GM19238 (cell line): ENCODE results near the gene ATXN7L1.
A peak's percentile ranks its signal among the peaks of the same experiment; 100 is the strongest.

Experiments
- DNase-seq: peaks from one replicate; pipeline ENCODE4 v3.0.0; 2011; ENCODE audit warnings: low spot score; ENCODE audit not compliant: insufficient read length

ATXN7L1 gene, protein sequence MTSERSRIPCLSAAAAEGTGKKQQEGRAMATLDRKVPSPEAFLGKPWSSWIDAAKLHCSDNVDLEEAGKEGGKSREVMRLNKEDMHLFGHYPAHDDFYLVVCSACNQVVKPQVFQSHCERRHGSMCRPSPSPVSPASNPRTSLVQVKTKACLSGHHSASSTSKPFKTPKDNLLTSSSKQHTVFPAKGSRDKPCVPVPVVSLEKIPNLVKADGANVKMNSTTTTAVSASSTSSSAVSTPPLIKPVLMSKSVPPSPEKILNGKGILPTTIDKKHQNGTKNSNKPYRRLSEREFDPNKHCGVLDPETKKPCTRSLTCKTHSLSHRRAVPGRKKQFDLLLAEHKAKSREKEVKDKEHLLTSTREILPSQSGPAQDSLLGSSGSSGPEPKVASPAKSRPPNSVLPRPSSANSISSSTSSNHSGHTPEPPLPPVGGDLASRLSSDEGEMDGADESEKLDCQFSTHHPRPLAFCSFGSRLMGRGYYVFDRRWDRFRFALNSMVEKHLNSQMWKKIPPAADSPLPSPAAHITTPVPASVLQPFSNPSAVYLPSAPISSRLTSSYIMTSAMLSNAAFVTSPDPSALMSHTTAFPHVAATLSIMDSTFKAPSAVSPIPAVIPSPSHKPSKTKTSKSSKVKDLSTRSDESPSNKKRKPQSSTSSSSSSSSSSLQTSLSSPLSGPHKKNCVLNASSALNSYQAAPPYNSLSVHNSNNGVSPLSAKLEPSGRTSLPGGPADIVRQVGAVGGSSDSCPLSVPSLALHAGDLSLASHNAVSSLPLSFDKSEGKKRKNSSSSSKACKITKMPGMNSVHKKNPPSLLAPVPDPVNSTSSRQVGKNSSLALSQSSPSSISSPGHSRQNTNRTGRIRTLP

DNA sequence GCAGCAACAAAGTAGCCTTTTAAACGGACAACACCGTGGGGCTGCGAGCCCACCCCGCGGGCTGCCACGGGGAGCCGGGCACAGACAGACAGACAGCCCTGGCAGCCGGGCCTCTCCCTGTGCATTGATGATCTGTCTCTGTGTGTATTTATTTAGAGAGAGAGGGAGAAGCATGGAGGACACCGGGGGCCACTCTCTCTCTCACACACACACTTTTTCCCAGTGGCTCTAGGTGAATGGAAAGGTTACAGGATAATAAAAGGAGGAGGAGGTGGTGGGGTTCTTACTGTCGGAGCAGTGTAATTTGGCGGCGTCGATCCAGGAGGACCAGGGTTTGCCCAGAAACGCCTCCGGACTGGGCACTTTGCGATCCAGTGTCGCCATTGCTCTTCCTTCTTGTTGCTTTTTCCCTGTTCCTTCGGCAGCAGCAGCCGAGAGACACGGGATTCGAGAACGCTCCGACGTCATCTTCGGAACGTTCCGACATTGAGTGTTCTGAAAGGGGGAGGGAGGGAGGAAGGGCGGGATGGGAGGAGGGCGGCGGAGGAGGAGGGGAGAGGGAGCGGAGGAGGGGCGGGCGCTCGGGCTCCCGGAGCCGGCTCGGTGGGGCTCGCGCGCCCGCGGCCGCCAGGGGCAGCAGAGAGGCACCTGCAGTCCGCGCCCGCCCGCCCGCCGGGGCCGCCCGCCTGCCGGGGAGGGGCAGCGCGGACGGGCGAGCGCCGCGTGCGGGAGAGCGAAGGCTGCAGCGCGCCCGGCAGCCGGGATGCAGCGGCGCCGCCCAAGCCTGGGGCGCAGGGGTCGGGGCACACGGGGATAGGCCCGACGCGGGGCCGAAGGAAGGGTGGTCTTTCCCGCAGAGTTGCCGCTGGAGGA is at the start of gene ATXN7L1:
TSS of gene ATXN7L1 (minus strand) at position 509 of the 873 bp plus-strand sequence. CDS start at position 468, 41 bp downstream.
- peak; percentile 72 for DNase-seq

DNA sequence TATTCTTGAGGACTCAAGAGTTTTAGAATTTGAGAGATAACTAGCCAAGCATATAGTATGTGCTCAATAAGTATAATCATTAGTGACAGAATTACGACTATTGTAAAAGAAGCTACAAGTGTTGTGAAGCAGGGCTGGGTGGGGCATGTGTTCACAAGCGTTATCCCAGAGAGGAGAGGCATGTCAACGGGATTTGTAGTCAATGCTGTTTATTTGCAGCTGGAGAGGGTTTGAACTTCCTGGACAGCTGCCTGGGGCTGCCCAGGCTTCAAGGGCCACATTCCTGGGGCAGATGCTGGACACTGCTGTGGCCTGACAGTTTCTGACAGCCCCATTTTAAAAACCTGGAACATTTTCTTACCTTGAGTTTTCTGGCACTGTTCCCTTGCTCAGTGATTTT is 49.7 kb upstream of the ATXN7L1 start:
- no peak for DNase-seq

DNA sequence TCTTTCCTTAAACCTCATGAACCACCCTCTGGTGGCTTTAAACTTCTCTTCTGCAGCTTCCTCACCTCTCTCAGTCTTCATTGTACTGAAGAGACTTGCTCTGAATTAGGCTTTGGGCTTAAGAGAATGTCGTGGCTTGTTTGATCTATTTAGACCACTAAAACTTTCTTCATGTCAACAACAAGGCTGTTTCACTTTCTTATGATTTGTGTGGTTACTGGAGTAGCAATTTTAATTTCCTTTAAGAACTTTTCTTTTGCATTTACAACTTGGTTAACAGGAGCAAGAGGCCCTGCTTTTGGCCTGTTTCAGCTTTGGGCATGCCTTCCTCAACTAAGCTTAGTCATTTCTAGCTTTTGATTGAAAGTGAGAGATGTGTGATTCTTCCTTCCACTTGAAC is 48.5 kb upstream of the ATXN7L1 start:
- DNase-seq, result no peak

DNA sequence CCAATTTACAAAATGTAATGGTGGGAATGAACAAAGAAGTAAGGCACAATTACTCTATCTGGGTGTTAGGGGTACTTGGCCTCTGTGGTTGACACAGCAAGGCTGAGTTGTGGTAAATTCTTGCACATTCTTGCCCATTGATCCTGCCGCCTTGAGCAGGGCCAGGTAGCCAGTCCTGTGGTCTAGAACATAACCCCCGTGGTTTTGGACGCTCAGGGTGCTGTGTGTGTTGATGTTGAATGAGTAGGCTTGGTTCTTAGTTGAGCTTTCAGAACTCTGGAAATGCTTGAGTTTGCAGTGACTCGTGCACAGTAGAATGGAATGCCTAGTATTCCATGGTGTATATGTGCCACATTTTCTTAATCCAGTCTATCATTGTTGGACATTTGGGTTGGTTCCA is 44.4 kb upstream of the ATXN7L1 start:
- no peak for DNase-seq

DNA sequence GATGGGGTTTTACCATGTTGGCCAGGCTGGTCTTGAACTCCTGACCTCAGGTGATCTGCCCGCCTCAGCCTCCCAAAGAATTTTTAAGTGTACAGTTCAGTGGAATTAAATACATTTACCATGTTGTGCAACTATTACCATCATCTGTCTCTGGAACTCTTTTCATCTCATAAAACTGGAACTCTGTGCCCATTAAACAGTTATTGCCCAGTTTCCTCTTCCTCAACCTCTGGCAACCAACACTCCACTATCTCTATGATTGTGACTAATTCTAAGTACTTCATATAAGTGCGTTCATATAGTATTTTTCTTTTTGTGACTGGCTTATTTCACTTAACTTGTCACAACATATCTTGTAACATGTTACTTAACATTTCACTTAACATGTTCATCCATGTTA is 41.3 kb upstream of the ATXN7L1 start:
- DNase-seq, result no peak

DNA sequence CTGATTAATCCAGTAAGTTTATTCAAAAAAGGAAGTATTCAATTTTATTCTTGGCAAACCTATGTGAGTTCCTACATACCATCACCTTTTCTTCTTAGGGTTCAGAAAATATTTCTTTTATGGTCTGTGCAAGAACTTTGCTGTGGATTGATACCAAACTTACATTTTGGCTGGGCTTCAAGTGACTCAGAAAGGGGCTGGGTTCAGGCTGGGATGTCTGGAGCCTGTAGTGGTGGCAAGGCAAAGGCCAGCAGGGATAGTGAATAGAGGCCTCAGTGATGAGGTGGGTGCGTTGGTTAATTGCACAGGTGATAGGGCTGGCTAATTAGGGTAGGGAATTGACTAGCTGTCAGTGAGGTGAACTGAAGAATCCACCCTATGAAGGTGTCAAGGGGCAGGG is 40.2 kb upstream of the ATXN7L1 start:
- no peak for DNase-seq

DNA sequence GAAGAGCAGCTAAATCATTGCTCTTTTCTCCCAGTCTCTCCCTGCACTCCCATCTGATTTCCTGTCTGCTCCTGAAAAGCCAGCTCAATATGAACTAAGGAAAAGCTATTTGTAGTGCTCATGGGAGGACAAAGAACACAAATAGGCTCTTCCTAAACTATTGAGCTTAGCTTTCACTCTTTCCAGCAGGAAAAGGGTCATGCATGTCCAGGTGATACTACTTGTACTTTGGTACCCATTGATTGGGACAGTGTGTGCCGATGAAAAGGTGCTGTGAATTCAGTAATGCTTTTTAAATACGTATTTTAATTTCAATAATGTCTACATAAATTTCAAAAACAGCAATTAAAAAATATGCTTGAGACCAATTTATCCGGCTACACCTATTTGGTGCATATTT is 37.5 kb upstream of the ATXN7L1 start:
- no peak for DNase-seq

DNA sequence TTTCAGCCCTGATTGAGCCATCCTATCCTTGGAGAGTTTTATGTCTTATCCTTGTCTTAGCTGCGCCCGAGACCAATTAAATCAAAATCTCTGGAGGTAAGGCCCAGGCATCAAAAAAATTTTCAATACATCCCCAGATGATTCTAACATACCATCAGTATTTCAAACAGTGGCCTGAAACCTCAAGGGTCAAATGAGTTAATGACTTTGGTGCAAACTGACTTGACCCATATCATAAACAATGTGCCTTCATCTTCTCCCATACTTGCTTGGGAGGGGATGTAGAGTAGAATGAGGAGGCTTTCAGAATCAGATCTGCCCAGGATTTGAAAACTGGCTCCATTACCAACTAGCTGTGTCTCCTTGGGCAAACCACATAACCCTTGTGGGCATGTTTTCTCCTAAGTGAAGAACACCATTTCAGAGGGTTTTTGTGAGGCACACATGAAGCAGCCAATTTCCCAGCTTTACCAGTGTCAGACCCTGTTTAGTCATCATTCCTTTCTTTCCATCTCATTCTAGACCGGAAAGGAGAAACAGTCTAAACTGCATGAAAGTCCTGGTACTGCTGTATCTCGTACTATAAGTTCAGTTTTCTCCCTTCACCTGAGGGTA is 35.7 kb upstream of the ATXN7L1 start:
- no peak for DNase-seq

DNA sequence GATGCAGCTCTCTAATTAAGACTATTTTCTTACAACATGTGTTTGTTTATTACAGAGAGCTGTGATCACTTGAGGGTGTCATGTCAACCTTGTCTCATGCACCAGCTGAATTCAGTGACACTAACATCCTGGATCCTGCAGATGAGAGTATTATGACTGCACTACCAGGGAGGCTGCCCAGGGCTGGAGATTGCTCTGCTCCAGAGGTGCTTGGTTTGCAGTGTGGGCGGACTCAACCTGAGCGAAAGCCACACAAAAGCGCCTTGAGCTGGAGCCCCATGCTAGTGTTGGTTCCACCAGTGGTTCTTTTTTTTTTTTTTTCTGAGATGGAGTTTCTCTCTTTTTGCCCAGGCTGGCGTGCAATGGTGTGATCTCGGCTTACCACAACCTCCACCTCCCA is 33.8 kb upstream of the ATXN7L1 start:
- DNase-seq, result no peak

DNA sequence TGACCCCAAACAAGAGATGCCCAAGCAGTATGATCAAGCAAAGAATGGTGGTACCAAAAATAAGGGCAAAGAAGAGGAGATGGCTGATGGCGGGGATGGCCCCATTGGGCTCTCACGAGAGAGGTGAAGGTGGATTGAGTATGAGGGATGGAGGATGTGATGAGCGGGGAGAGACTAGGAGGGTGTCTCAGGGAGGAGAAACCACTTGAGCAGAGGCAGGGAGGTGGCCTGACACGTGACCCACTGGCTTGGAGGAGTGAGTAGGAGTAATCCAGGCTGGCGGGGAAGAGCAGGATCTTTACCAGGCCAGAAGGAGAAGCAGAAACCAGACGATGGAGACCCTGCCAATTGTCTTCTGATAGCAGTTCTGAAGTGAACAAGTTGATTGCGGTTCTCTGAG is 33.3 kb upstream of the ATXN7L1 start:
- DNase-seq, result no peak

DNA sequence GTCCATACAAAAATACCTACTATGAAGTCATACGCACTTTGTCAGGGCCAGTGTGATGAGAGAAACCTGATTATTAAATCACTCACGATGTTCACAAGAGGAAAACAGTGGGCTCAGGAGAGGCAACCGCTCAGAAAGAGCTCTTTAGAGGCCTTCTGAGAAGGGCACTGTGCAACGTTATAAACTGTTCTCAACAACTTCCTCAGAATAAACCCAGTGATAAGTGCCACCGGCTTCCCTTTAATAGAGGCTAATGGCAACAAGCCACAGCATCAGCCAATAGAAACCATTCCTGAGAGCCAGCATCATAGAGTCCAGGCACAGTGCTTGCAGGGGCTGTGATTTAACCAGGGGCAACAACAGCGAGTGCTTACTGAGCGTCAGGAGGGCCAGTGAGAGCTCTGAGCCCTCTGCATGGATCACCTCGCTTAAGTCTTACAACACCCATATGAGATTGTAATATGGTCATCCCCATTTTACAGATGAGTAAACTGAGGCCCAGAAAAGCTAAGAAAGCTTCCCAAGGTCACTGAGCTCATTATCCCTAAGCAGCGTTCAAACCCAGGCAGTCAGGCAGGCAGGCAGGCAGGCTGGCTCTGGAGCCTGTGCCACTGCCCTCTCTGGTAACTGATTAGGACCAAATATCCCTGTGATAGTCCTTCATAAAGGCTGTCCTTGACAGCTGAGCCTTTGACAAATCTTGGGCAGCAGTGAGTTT is 30.9 kb upstream of the ATXN7L1 start:
- no peak for DNase-seq

DNA sequence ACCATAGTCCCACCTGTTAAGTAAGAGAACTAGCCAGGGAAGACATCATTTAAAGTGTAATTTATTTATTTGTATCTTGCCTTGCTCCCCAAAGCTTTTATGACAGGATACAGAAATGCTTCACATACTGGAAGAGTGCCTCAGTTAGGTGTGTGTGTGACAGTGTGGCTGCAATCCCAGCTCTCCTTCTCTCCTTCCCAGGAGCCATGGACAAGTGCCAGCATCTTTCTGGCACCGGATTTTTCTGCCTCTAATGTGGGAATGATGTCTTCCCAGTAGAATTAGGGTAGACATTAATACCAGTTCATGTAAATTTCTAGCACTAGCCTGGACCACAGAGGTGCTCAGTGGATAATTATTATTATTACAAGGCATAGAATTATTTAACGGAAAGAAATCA is 30.3 kb upstream of the ATXN7L1 start:
- DNase-seq, result no peak

DNA sequence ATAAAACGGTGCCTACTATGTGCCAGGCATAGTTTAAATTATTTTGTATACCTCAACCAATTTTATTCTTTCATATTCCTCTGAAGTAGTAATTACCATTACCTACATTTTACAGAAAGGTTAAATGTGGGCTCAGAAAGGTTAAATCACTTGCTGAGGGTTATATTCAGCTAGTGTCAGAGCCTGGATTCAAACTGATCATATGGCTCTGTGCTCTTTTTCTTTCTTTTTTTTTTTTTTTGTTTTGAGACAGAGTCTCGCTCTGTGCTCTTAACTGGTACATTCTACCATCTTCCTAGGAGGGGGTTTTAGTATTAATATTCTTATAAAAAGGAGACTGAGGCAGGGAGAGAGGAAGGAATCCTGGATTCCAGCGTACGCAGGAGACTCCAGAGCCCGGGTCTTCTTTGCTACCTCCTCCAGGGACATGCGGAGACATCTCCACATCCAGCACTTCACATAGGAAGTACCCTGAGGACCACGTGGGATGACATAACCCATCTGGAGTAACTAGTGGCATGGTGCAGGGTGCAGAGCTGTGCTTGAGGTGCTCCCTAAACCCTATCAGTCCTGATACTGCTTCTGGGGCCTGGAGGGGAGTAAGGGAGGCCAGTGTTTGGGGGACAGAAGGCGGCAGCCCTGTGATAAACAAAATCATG is 29.6 kb upstream of the ATXN7L1 start:
- no peak for DNase-seq

DNA sequence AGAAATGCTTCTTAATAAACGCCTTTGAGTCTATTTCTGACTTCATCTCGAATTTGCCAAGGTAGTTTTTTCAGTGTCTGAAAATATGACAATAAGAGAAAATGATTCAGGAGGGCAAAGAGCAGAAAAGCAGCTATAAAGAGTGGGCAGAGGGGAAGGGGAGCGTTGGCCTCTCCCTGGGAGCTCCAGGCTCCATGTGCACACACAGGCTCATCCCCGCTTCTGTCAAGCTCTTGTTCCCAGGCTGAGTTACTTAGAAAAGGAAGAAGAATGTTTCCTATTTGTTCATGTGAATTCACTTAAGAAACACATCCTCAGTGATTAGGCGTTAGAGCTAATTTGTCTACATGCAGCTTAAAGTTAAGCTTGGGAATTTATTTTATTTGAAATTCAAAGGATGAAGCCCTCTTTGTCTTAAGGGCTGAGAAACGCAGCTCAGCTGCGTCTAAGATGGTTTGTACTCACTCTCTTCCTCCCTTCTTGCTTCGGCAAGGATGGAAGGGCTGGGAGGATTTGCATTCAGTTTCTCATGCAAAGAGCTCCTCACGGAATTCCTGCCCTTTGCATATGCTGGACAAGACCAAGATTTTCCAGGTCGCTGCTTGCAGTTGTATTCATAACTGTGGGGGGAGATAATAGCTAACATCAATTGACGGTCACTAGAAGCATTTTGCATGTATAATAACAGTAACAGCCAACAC is 29.0 kb upstream of the ATXN7L1 start:
- DNase-seq, result no peak

DNA sequence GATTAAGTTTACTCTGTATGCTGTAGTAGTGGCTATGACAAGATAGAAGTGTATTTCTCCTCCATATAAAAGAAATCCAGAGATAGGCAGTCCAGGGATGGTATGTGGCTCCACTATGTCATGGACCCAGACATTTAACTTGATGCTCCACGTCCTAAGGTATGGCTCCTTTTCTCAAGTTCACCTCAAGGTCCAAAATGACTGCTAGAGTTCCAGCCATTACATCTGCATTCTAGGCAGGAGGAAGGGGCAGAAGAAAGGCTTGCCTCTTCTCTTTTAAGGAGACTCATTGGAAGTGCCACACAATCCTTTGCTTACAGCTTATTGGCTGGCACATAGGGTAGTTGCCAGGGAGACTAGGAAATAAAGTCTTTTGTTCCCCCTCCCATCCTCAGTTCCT is 27.7 kb upstream of the ATXN7L1 start:
- DNase-seq, result no peak

DNA sequence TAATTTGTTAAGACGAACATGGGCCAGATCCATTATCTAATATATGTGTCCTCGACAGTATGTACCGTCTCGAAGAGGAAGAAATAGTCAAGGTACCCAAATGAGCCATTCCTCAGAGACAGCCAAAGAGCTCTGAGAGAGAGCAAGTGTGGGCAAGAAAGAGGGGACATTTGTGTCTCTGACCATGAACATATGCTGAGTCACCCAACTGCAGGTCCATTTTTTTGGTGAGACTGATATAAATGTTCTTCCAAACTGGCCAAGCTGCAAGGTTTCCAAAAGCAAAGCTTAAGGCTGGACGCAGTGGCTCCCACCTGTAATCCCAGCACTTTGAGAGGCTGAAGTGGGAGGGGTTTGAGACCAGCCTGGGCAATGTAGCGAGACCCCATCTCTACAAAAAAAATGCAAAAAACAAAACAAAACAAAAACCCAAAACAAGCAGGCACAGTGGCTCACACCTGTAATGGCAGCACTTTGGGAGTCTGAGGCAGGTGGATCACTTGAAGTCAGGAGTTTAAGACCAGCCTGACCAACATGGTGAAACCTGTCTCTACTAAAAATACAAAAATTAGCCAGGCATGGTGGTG is 26.0 kb upstream of the ATXN7L1 start:
- no peak for DNase-seq

DNA sequence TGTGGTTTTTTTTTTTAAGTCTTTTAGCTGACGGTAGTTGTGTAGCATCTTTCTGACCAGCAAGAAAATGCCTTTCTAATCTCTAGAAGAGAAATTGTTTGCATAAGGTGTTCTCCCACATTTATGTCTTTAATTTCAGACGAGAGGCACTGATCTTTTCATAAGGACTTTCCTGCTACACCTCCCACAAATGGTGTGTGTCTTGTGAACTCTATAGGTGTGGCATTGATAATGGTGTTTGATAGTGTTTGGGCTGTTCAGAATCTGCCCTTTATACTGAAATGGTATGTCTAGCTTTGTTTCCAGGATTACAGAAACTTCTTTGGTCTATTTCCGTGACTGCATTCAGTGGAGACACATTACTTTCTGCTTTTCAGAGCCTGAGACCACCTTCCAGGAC is 21.6 kb upstream of the ATXN7L1 start:
- no peak for DNase-seq

DNA sequence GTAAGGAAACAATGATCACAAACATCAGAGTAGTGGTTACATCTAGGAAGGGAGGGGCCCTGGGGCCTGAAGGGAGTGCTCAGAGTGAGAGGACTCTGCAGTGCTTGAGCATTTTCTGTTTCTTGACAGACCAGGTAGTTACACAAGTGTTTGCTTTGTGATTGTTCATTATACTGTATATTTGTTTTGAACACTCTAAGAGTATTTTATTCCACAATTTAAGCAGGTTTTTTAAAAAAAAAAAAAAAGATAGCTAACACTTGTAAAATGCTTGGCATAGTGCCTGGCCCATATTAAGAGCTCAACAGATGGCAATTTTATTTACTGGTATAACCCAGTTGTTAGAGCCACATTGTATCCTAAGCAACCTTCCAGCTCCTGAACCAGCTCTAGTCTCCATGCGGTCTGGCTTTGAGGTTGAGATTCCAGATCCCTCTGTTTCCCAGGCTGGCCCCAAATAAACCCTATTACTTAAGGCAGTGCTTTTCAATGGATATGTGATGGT is 20.1 kb upstream of the ATXN7L1 start:
- DNase-seq, result no peak

DNA sequence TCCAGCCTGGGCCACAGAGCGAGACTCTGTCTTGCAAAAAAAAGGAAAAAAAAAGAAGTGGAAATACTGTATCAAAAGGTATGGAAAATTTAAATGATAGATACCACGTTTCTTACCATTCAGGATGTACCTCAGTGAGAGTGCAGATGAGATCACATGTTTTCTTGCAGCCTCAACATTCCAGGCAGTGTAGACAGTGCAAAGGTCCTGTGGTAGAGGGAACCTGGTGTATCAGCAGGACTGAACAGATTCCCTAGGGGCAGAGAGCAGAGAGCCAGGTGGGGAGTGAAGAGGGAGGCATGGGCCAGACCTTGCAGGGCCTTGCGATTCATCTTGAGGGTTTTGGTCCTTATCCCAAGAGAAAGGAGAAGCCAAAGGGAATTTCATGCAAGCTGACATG is 17.7 kb upstream of the ATXN7L1 start:
- DNase-seq, result no peak
